A549 (cell line): ENCODE measurements around the gene SLC24A4.

Source experiments
- BHLHE40 ChIP-seq: IDR thresholded peaks from 2 replicates; pipeline ENCODE4 v1.6.1; 2012; ENCODE audit warnings: low read depth, low read length, inconsistent platforms
- CTCF ChIP-seq: fragments of >200 bp; sonication (Bioruptor Twin); formaldehyde crosslinking; IDR thresholded peaks from 3 replicates; pipeline ENCODE4 v1.5.1; 2016

GRCh38 chr14:92437309-92437708, 114.3 kb downstream of the SLC24A4 start:
- no peak for TF ChIP-seq BHLHE40
- TF ChIP-seq CTCF: no peak
